ENCODE results near the gene MASTL. TPM values are rescaled to one million over a fixed set of nuclear protein-coding genes. Genes with fewer than 3 reads are reported as not detected.
"Not testable (repeated sequence)": the region's sequence is repeated elsewhere in the genome, so short reads cannot be mapped to it uniquely, and the experiment has no call there.

The MASTL gene
- total RNA-seq = 10.1 TPM

GRCh38 chr10:27155066-27155754 lies at the start of gene MASTL:
TSS of gene MASTL (plus strand) at chr10:27155352. CDS start at chr10:27155427, 75 bp downstream.
- DNase-seq = peak; percentile 97

DNA sequence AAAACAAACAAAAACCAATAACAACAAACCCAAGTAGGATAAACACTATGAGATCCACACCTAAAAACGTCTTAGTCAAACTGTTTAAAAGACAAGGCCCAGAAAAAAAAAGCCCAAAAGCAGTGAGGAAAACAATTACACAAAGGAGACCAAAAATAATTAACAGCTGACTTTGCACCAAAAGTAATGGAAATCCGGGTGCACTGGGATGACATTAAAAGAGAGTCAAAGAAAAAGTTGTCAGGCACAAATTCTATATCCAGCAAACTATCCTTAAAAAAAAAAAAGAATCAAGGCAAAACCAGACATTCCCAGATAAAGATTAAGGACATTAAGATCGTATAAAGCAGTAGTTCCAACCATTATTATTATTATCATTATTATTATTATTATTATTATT lies 47.0 kb upstream of the MASTL start:
- DNase-seq = no peak

DNA sequence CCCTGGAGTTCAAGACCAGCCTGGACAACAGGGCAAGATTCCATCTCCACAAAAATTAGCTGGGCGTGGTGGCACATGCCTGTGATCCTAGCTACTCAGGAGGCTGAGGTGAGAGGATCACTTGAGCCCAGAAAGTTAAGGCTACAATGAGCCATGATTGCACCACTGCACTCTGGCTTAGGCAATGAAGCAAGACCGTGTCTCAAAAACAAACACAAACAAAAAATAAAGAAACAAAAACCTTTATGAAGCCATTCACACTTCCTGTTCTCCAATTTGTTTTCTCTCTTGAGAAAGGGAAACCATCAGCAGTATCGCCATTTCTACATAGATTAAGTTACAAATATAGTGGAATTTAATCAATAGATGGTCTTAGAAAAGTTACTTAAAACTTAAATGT lies 20.8 kb upstream of the MASTL start:
- no peak for DNase-seq

- DNase-seq = no peak
Observed at GRCh38 chr10:27138277-27138676, 16.9 kb upstream of the MASTL start.

GRCh38 chr10:27143686-27144085 lies 11.5 kb upstream of the MASTL start:
- DNase-seq = no peak

- no peak for DNase-seq
Observed at GRCh38 chr10:27145937-27146336, 9.2 kb upstream of the MASTL start.

DNA sequence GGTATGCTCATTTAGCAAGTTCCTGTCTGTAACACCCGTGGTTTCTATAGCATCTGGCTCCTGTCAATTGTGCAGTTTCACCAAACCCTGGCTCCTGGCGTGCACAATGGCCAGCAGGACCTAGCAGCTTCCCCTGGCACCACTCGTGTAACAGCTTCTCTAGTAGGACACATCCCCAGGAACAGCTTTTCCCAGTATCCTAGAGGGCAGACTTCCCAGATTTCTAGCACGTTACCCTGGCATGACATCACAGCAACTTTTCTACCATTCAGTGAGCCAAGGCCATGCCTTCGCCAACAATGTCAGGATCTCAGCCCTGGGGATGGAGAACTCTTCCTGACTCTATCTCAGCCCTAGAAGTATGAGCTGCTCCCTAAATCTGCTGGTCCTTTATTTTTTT lies 7.5 kb upstream of the MASTL start:
- DNase-seq = no peak

GRCh38 chr10:27150261-27150660 lies 4.9 kb upstream of the MASTL start:
- DNase-seq = no peak

DNA sequence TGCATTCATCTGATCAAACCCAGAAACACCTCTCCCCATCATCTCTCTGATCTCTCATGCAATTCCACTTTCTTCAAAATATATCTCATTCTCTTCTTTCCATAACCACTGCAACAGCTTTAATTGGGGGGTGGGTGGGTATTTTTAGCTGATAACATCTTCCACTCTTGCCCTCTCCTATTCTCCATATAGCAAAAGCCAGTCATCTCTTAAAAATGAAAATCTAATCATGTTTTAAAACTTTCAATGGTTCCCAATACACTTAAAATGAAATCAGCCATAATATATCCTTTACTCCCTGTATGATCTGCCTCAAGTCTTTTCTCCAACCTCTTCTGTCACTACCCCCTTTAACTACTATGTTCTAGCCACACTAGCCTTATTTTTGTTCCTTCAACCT lies 2.5 kb upstream of the MASTL start:
- DNase-seq = no peak

DNA sequence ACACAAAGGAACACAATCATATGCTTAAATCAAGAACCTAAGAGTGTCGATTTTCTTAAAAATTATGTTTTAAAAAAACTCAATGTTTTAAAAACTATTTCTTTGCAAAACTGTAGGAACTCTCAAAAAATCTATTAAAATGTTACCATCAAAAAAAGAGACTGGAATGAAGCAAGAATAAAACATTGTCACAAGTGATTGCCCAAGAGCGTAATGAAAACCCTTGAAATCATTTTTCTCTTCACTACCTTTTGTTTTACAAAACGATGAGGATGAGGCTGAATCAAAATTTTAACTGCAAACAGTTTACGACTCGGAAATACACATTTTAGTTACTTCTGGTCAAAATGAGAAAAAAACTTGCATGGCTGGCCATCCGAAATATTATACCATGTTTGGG lies 1.8 kb upstream of the MASTL start:
- no peak for DNase-seq

GRCh38 chr10:27153845-27154193 lies 1.3 kb upstream of the MASTL start:
- DNase-seq = no peak

DNA sequence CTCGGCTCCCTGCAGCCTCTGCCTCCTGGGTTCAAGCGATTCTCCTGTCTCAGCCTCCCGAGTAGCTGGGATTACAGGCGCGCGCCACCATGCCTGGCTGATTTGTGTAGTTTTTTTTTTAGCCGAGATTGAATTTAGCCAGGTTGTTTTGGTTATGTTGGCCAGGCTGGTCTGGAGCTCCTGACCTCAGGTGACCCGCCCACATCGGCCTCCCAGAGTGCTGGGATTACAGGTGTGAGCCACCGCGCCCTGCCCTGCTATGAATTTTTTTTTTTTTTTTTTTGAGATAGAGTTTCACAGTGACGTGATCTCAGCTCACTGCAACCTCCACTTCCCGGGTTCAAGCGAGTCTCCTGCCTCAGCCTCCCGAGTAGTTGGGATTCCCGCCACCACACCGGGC lies 1.4 kb downstream of the MASTL start:
- DNase-seq = not testable (repeated sequence)

DNA sequence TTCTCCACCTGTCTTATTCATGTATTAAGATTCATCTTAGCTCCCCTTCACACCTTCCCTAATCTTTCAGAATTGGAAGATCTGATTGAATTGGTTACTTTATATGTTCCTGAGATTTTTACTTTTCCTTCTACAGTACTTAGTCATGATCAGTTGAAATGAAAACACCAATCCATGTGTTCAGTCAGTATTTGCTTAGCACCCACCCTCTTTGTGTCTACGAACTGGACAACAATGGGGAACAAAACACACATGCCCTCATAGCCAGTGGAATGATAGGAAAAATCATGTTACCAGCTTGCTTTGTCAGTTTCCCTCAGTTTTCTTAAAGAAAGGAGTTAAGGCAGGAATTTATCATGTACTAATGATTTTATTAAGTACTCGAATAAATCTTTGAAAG lies 2.0 kb downstream of the MASTL start:
- no peak for DNase-seq

- DNase-seq = no peak
Observed at GRCh38 chr10:27158421-27158820, 3.3 kb downstream of the MASTL start.

DNA sequence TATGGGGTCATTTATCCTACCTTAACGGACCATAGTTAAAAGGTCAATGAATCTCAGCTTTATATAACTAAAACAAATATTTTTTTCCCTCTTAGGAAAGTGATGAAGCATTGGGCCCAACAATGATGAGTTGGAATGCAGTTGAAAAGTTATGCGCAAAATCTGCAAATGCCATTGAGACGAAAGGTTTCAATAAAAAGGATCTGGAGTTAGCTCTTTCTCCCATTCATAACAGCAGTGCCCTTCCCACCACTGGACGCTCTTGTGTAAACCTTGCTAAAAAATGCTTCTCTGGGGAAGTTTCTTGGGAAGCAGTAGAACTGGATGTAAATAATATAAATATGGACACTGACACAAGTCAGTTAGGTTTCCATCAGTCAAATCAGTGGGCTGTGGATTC lies 14.7 kb downstream of the MASTL start:
- DNase-seq = no peak

GRCh38 chr10:27188259-27188658 lies 33.1 kb downstream of the MASTL start:
- no peak for DNase-seq

DNA sequence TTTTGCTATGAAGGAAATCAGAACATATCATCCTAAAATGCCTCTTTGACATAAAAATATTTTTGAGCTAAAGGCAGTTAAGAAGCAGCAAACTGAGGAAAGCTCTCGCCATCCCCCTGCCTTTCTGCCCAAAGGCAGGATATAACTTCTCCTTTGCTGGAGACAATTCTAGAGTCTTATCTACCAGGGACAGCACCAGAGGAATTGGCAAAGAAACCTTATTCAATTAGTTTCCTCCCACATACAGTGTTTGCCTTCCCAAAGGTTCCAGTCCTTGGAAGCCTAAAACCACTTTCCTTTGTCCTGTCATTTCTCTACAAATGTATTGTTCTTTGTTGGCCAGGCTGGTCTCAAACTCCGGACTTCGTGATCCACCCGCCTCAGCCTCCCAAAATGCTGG lies 33.7 kb downstream of the MASTL start:
- DNase-seq = no peak

GRCh38 chr10:27190508-27190907 lies 35.4 kb downstream of the MASTL start:
- no peak for DNase-seq

DNA sequence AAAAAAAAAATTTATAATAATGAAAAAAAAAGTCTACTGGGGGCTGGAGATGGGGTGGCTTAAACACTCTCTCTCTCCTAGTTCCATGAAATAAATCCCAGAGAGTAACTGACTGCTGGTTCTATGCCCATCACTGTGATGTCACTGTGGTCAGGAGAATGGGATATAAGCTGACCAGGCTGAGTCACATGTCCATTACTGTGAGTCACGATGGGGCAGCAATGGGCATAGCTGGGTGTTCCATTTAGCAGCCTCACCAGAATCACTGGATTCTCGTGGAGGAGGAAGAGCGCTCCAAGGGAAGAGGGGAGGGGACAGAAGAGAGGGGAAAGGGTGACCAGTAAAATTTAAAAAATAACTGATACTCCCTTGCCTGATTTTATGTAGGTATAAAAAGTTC lies 37.1 kb downstream of the MASTL start:
- DNase-seq = no peak

- no peak for DNase-seq
Observed at GRCh38 chr10:27197980-27198620, 42.9 kb downstream of the MASTL start.

- DNase-seq = no peak
Observed at GRCh38 chr10:27203806-27204205, 48.7 kb downstream of the MASTL start.

DNA sequence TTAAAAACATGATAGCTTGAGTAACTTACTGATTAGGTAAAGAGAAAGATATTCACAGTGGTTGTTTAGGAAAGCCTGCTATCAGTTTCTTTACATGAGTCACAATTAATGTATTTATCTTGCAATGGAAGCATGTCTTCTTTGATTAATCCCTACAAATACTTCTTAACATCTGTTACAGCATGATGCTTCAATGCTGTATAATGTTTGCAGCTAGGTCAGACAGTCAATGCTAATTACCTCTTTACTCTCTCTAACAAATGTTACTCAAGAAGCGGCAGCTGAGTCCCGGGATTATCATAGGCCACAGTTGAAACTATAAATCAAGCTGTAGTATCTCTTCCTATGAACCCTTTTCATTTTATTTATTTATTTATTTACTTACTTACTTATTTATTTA lies 52.2 kb downstream of the MASTL start:
- no peak for DNase-seq

DNA sequence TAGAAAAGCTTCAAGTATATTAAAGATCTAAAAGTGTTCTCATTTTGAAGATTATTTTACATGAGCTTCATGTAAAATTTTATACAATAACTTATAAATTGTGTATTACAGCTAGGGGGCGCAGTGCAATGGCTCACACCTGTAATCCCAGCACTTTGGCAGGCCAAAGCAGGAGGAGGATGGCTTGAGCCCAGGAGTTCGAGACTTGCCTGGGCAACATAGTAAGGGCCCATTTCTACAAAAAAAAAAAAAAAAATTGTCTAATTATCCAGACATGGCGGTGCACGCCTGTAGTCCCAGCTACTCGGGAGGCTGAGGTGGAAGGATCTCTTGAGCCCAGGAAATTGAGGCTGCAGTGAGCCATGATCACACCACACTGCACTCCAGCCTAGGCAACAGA lies 68.8 kb downstream of the MASTL start:
- peak; percentile 60 for DNase-seq

- DNase-seq = no peak
Observed at GRCh38 chr10:27225011-27225590, 69.9 kb downstream of the MASTL start.

Measured in tongue (tissue), 2 donors.